ENCODE data around the gene STAG1. TPM values are rescaled to one million over a fixed set of nuclear protein-coding genes. Genes with fewer than 3 reads are reported as not detected.
A peak's percentile ranks its signal among the peaks of the same experiment; 100 is the strongest.

STAG1 gene
- total RNA-seq, 1 donor, result 58.6 TPM

DNA sequence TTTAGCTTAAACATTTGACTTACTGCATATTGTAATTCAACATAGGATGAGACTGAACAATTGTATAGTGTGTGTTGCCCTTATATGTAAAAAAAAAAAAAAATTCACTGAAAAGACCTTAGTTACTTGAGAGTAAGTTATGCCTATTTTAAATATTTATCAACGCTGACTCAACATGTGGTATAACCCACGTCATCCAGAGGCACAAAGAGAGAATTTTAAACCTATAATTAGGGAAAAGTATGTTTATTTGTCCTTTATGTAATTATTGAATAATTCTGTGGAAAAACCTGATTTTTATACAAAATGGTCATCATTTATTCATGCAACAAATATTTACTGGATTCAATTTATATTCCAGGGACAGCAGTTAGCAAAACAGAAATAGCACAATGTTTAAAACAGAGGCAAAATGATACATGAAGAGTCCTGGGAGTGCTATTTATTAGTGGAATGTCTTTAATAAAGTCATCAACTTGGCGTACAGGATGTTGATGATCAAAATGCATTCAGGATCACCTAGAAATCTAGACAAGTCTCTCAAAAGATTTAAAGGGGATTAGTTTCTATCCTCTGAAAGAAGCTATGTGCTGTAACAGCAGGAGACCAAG, 278.4 kb downstream of the STAG1 start:
- H3K9me3 ChIP-seq (ENCODE audit: low read depth, low read length), result no peaks in the 10 kb centered on the region
- H3K79me2 ChIP-seq (ENCODE audit: insufficient read depth, low read length), result no peaks in the 10 kb centered on the region
- H3K27ac ChIP-seq (ENCODE audit: low read depth, low read length), result peak overlapping the region; percentile 84
- TF ChIP-seq, protein P1, sequence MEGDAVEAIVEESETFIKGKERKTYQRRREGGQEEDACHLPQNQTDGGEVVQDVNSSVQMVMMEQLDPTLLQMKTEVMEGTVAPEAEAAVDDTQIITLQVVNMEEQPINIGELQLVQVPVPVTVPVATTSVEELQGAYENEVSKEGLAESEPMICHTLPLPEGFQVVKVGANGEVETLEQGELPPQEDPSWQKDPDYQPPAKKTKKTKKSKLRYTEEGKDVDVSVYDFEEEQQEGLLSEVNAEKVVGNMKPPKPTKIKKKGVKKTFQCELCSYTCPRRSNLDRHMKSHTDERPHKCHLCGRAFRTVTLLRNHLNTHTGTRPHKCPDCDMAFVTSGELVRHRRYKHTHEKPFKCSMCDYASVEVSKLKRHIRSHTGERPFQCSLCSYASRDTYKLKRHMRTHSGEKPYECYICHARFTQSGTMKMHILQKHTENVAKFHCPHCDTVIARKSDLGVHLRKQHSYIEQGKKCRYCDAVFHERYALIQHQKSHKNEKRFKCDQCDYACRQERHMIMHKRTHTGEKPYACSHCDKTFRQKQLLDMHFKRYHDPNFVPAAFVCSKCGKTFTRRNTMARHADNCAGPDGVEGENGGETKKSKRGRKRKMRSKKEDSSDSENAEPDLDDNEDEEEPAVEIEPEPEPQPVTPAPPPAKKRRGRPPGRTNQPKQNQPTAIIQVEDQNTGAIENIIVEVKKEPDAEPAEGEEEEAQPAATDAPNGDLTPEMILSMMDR (IDR thresholded peaks at IDR 0.05; ENCODE audit: extremely low read depth, low read depth, low read length), result no peak
- peaks cover 7% of the 10 kb centered on the region for H3K36me3 ChIP-seq (ENCODE audit: insufficient read depth, low read length)
- H2AFZ ChIP-seq (ENCODE audit: low read length), result no peak overlapping the region
- DNase-seq (ENCODE audit: insufficient read length, low spot score, missing footprints), result no peak
- H3K27me3 ChIP-seq (ENCODE audit: insufficient read depth, low read length), result no peaks in the 10 kb centered on the region
- H3K4me2 ChIP-seq (ENCODE audit: insufficient read depth, low read length), result no peak overlapping the region
- peaks cover 14% of the 10 kb centered on the region for H3K4me1 ChIP-seq (ENCODE audit: insufficient read depth, low read length)
- H4K20me1 ChIP-seq (ENCODE audit: insufficient read depth, low read length), result no peaks in the 10 kb centered on the region
- H3K4me3 ChIP-seq (ENCODE audit: insufficient read depth, low read length), result no peak overlapping the region

DNA sequence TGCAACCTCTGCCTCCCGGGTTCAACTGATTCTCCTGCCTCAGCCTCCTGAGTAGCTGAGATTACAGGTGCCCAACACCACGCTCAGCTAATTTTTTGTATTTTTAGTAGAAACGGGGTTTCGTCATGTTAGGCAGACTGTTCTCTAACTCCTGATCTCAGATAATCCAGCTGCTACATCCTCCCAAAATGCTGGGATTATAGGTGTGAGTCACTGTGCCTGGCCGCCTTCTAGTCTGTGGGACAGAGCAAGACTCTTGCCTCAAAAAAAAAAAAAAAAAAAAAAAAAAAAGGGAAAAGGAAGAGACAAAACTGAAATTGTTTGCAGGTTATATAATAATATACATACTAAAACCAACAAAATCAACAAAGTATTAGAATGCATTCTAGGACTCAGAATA, 286.9 kb downstream of the STAG1 start:
- DNase-seq (ENCODE audit: insufficient read length, low spot score, missing footprints), result no peak
- peak overlapping the region; percentile 77 for H3K27ac ChIP-seq (ENCODE audit: low read depth, low read length)
- H3K79me2 ChIP-seq (ENCODE audit: insufficient read depth, low read length), result no peaks in the 10 kb centered on the region
- H3K4me2 ChIP-seq (ENCODE audit: insufficient read depth, low read length), result no peak overlapping the region
- TF ChIP-seq, protein P1 (IDR thresholded peaks at IDR 0.05; ENCODE audit: extremely low read depth, low read depth, low read length), result no peak
- no peaks in the 10 kb centered on the region for H3K9me3 ChIP-seq (ENCODE audit: low read depth, low read length)
- no peaks in the 10 kb centered on the region for H4K20me1 ChIP-seq (ENCODE audit: insufficient read depth, low read length)
- no peak overlapping the region for H2AFZ ChIP-seq (ENCODE audit: low read length)
- no peaks in the 10 kb centered on the region for H3K27me3 ChIP-seq (ENCODE audit: insufficient read depth, low read length)
- H3K4me1 ChIP-seq (ENCODE audit: insufficient read depth, low read length), result peaks cover 7% of the 10 kb centered on the region
- H3K4me3 ChIP-seq (ENCODE audit: insufficient read depth, low read length), result no peak overlapping the region
- H3K36me3 ChIP-seq (ENCODE audit: insufficient read depth, low read length), result no peaks in the 10 kb centered on the region

DNA sequence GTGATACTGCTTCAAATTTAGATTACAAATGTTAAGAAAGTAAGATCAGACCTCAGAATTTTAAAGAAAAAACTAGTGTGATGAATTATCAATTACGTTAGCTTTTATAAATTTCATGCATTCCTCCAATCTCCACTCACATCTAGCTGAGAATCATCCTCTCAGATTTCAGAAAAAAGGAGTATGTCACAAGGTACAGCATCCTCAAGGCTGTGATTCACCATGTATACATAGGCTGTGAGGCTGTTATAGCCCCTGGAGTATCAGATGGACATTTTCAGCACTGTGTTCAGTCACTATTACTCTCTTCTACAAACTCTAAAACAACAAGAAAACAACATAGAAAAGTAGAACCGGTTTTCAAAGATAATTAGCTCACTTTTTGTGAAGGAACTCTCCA, 287.7 kb downstream of the STAG1 start:
- no peak overlapping the region for H3K4me3 ChIP-seq (ENCODE audit: insufficient read depth, low read length)
- H3K4me2 ChIP-seq (ENCODE audit: insufficient read depth, low read length), result peak overlapping the region; percentile 30
- H3K9me3 ChIP-seq (ENCODE audit: low read depth, low read length), result no peaks in the 10 kb centered on the region
- DNase-seq (ENCODE audit: insufficient read length, low spot score, missing footprints), result no peak
- no peaks in the 10 kb centered on the region for H4K20me1 ChIP-seq (ENCODE audit: insufficient read depth, low read length)
- no peaks in the 10 kb centered on the region for H3K36me3 ChIP-seq (ENCODE audit: insufficient read depth, low read length)
- peaks cover 7% of the 10 kb centered on the region for H3K4me1 ChIP-seq (ENCODE audit: insufficient read depth, low read length)
- no peaks in the 10 kb centered on the region for H3K27me3 ChIP-seq (ENCODE audit: insufficient read depth, low read length)
- H3K79me2 ChIP-seq (ENCODE audit: insufficient read depth, low read length), result no peaks in the 10 kb centered on the region
- H3K27ac ChIP-seq (ENCODE audit: low read depth, low read length), result peak overlapping the region; percentile 77
- TF ChIP-seq, protein P1 (IDR thresholded peaks at IDR 0.05; ENCODE audit: extremely low read depth, low read depth, low read length), result no peak
- H2AFZ ChIP-seq (ENCODE audit: low read length), result peak overlapping the region; percentile 3

DNA sequence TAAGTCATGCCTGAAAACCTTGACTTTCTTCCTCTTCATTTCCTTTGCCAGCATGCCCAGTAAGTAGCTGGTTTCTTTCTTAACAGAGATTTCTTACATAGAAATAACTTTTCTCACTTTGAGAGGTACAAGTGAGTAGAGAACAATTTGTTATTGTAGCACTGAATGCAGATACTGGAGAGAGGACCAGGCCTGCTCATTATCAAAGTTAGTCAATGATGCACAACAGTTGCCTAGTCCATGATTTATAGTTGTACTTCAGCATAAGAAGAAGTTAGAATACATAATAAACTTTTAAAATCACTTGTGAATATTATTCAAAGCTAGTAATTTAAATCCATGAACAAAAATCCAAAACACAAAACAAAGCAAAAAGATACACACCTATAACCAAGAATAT, 289.0 kb downstream of the STAG1 start:
- peaks cover 7% of the 10 kb centered on the region for H3K4me1 ChIP-seq (ENCODE audit: insufficient read depth, low read length)
- peaks cover 2% of the 10 kb centered on the region for H3K79me2 ChIP-seq (ENCODE audit: insufficient read depth, low read length)
- no peak overlapping the region for H2AFZ ChIP-seq (ENCODE audit: low read length)
- TF ChIP-seq, protein P1 (IDR thresholded peaks at IDR 0.05; ENCODE audit: extremely low read depth, low read depth, low read length), result no peak
- H3K4me3 ChIP-seq (ENCODE audit: insufficient read depth, low read length), result no peak overlapping the region
- no peaks in the 10 kb centered on the region for H3K27me3 ChIP-seq (ENCODE audit: insufficient read depth, low read length)
- no peak overlapping the region for H3K4me2 ChIP-seq (ENCODE audit: insufficient read depth, low read length)
- H3K27ac ChIP-seq (ENCODE audit: low read depth, low read length), result no peak overlapping the region
- no peaks in the 10 kb centered on the region for H3K36me3 ChIP-seq (ENCODE audit: insufficient read depth, low read length)
- no peak for DNase-seq (ENCODE audit: insufficient read length, low spot score, missing footprints)
- H3K9me3 ChIP-seq (ENCODE audit: low read depth, low read length), result no peaks in the 10 kb centered on the region
- no peaks in the 10 kb centered on the region for H4K20me1 ChIP-seq (ENCODE audit: insufficient read depth, low read length)
